GM19351 (cell line): ENCODE results near the gene SOD2.
"Not testable (repeated sequence)": the region's sequence is repeated elsewhere in the genome, so short reads cannot be mapped to it uniquely, and the experiment has no call there.

ENCODE experiments used
- ATAC-seq: cut with Tn5 transposase; IDR thresholded peaks from one replicate; pipeline ENCODE4 v1.9.1; 2021; ENCODE audit warnings: mild to moderate bottlenecking, moderate library complexity; ENCODE audit not compliant: unreplicated experiment

SOD2 gene

DNA sequence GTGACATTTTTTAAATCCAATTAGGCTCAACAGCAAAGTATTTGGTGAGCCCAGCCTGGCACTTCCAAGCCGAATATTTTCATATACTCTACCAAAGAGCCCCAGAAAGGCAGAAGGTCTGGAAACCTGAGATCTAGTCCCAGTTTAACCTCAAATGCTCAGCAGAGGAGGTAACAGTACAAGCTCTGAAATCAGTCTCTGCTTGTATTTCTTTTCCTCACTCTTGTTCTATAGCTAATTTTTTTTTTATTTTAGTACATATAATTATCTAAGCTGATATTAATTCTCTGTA, 9.1 kb downstream of the SOD2 start:
- no peak for ATAC-seq

DNA sequence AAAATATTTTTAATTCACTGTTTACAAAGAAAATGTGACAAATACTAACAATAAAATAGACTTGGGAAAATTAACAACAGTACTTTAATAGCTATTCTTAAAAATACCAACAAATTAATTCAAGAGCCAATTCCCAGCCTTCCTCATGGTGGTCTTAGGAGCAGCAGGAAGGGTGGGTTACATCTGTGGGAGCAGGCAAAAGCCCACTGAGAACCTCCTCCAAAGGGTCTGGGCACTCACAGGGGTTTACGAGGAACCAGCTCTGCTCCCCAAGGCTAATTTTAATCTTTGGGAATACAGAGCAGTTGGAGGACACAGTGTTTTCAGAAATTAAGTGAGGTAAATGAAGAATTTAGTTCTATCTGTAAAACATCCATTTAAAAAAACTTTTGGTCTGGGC, 10.2 kb downstream of the SOD2 start:
- ATAC-seq, result no peak

DNA sequence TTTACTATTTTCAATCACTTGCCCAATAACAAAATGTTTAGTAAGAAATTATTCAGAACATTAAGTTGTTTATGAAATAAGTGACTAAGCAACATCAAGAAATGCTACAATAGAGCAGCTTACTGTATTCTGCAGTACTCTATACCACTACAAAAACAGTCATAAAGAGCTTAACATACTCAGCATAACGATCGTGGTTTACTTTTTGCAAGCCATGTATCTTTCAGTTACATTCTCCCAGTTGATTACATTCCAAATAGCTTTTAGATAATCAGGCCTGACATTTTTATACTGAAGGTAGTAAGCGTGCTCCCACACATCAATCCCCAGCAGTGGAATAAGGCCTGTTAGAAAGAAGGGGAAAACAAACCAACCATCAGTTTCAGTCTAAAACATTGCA, 10.7 kb downstream of the SOD2 start:
- ATAC-seq, result no peak

DNA sequence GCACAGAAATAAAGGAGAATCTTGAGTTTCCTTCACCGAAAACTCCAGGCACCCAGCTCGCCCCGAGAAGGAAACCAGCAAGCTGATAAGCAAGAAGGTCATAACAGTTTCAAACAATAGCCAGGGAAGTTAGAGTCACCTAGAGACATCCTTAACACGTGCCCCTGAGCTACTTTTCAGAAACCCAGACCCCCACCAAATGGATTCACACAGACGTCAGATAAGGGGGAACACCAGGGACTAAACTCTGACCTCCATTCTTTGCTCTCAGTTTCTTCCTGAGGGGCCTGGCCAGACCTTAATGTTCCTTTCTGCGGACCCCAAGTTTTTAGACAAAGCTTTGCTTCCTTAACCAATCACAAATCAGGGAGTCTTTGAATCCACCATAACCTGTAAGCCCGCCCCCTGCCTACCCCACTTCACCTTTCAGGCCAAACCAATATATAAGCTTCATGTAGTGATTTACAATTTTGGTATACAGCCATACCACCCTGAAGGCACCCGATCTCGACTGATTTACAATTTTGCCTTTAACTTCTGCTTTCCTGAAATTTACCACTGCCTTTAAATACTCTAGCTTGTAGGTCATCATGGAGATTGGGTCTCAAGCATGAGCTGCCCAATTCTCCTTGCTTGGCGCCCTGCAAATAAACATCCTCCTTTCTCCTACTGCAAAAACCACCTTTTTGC, 11.7 kb downstream of the SOD2 start:
- ATAC-seq, result no peak

DNA sequence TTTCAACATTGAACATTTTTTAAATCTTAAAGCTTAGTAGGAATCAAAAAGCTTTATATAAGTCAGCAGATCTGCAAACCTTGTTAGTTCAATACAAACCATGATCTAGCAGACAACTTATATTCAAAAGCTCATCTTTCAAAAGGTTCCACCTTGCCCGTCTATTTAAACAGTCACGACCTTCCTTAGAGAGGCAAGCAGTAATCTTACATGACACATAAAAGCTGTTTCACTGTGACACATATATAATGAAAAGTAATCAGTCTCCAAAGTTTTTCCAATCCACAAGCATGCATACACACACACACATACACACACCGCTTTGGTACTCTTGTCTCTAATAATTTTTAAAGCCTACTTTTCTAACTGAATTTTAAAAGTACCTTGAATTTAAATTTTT, 12.9 kb downstream of the SOD2 start:
- no peak for ATAC-seq

DNA sequence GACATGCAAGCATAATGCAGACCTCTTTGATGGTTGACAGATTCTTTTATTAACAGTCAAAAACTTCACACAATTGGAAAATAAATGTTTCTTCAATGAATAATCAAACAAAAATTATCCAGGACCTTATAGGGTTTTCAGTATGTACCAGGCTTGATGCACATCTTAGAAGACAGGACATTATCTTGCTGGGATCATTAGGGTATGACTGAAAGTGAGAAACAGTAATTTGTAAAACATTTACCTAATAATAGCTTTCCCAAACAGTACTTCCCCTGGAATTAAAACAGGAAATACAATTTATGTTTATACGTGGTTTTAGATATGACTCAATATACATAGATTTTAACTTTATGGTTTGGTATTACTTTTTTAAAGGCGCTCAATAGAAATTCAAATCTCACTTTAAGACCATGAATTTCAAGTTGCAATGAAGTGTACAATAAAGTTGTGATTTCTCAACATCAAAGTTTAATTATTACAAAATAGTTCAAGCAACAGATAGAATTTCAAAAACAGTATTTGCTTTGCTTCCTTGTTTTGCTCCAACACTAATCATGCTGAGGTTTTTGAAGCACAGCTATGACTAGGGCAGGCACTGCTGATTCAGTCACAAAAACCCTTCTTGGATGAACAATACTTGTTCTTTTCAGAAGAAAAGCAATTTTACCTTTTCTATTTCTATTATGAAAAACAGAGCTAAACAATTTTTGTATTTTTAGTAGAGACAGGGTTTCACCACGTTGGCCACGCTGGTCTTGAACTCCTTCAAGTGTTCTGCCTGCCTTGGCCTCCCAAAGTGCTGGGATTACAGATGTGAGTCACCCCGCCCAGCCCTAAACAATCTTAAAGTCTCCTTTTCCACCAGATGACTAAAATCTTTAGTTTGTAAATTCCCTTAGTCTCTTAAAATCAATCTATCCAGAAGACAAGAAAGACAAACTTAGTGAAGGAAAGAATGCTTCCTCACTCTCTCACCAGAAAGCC, 13.7 kb downstream of the SOD2 start:
- no peak for ATAC-seq

DNA sequence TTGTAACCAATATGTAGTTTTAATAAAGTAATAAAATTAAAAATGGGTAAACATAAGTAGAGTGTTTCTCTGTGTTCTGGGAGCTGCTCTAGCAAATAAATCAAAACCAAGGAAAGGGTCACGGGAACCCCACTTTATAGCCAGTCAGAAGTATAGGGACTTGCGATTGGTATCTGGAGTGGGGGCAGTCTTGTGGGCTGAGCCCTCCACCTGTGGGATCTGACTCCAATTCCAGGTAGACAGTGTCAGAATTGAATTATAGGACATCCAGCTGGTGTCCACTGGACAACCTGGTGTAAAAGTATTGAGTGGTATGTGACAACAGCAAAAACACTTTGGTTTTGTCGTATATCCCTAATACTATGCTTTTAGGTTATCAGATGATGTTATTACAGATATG, 14.5 kb downstream of the SOD2 start:
- ATAC-seq, result no peak

DNA sequence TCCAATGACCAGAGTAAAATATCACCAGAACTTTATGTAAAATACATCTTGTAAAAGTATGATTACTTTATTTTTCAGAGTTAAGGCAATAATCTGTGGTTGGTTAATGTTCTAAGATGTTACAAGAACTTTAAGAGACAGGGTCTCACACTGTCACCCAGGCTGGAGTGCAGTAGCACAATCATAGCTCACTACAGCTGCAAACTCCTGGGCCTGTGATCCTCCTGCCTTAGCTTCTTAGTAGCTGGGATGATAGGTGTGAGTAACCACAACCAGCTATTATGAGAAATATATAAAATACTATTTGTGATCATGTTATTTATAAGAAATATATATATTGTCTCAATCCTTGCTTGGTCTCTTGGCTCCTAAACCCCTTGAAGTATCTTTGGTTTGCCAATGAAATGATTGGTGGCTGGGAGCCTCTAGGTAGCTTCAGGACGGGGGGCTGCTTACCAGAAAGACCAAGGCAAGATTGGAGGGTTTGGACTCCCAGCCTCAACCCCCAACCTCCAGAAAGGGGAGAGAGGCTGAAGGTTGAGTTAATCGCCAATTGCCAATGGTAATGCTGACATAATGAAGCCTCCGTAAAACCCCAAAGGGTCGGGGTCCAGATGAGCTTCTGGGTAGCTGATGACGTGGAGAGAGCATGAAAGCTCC, 15.4 kb downstream of the SOD2 start:
- no peak for ATAC-seq

DNA sequence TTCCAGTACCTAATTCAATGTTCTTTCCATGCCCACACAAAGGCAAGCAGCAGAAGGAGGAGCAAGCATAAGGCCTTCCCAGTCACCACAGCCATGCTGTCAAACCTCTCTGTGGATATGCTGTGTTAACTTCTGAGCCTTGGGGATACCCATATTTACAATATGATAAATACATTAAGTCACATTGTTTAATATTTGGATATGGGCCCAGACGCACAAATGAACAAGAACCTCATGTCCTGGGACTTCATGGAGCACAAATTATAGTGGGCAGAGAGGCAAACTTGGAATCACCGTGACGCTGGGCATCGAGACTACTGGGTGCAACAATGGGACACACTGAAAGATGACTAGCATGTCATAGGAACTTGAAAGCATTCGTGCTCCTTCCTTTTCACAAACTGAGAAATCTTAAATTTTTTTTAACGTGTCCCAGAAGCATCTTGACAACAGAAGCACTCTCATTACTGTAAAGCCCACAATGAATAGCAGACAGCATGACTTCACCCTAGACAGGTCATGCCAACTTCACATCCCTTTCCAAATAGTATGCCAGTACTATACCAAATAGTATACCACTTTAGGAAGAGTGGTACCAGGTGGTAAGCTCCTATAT, 16.0 kb downstream of the SOD2 start:
- ATAC-seq, result no peak

DNA sequence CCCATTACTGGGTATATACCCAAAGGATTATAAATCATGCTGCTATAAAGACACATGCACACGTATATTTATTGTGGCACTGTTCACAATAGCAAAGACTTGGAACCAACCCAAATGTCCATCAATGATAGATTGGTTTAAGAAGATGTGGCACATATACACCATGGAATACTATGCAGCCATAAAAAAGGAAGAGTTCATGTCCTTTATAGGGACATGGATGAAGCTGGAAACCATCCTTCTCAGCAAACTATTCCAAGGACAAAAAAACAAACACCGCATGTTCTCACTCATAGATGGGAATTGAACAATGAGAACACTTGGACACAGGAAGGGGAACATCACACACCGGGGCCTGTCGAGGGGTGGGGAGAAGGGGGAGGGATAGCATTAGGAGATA, 16.8 kb downstream of the SOD2 start:
- not testable (repeated sequence) for ATAC-seq

DNA sequence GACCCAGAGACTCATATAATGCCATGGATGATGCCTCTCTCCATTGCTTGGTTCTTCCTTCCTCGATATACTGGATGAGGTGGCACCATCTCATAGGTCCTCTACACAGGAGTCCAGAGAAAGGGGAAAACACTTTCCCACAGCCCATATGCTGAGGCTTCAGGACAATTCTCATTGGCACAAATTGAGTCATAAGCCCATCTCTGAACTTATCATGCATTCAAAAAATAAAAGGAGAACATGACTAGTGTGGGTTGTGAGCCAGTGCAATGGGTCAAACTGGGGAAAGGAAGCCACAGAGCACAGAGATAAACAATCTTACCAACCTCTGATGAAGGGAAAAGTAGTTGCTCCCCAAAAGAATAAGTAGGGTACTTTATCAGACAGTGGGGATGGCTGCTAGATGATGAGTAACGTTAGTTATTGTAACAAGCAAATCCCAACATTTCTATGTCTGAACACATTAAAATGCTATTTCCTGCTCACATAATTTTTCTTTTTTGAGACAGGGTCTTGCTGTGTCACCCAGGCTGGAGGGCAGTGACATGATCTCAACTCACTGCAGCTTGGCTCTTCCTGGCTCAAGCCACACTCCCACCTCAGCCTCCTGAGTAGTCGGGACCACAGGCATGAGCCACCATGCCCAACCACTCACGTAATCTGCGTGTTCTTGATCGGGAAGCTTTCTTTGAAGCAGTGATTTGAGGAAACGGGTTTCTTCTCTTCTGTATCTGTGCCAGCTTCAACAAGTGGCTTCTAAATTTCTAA, 27.0 kb downstream of the SOD2 start:
- ATAC-seq, result no peak

DNA sequence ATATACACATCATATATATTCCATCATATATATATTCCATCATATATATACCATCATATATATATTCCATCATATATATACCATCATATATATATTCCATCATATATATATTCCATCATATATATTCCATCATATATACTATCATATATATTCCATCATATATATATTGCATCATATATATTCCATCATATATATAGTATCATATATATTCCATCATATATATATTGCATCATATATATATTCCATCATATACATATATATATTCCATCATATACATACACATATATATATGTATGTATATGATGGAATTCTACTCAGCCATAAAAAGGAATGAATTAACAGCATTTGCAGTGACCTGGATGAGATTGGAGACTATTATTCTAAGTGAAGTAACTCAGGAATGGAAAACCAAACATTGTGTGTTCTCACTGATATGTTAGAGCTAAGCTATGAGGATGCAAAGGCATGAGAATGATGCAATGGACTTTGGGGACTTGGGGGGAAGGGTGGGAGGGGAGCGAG, 29.6 kb downstream of the SOD2 start:
- ATAC-seq, result not testable (repeated sequence)

DNA sequence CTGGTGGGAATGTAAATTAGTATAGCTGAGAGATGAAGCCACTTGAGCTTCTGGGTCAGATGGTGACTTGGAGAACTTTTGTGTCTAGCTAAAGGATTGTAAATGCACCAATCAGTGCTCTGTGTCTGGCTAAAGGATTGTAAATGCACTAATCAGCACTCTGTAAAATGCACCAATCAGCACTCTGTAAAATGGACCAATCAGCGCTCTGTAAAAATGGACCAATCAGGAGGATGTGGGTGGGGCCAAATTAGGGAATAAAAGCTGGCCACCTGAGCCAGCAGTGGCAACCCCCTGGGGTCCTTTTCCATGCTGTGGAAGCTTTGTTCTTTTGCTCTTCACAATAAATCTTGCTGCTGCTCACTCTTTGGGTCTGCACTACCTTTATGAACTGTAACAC, 31.1 kb downstream of the SOD2 start:
- ATAC-seq, result not testable (repeated sequence)

DNA sequence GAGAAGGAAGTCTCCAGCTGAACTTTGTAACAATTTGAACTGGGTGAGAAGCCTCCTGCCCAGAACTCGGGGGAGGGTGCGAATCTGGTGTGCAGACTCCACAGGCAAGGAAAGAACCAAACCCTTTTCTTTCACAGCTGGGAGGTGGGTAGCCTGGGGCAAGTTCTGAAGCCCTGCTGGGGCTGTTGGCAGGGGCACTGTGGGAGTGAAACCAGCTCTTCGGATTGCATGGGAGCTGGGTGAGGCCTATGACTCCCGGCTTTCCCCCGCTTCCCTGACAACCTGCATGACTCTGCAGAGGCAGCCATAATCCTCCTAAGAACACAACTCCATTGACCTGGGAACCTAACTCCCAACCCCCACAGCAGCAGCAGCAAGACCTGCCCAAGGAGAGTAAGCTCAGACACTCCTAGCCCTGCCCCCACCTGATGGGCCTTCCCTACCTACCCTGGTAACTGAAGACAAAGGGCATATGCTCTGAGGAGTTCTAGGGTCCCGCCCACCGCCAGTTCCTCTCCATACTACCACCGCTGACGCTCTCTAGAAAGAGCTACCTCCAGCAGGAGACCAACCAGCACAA, 37.5 kb downstream of the SOD2 start:
- no peak for ATAC-seq

DNA sequence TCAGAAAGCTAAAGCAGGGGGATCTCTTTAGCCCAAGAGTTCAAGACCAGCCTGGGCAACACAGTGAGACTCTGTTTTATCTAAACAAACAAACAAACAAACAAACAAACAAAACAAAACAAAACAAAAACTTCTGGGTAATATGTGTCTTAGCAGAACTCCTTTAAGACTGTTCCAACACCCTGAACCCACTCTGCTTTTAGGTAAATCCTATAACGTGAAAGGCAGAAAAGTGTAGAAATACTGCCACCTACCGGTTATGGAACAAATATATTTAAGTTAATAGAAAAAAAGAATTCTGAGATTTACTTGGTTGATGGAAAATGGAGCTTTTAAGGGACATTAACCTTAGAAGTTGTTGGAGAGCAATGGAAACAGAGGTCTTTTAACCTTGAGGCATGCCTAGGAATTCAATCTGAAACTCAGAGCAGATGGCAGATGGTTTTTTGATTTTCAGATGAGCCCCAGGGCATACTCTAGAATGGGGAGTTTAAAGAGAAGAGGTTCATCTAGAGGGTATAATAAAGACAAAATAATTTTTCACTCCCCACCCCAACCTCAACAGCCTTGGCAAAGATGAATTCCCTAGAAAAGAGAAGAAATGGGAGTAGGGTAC, 38.5 kb downstream of the SOD2 start:
- no peak for ATAC-seq

DNA sequence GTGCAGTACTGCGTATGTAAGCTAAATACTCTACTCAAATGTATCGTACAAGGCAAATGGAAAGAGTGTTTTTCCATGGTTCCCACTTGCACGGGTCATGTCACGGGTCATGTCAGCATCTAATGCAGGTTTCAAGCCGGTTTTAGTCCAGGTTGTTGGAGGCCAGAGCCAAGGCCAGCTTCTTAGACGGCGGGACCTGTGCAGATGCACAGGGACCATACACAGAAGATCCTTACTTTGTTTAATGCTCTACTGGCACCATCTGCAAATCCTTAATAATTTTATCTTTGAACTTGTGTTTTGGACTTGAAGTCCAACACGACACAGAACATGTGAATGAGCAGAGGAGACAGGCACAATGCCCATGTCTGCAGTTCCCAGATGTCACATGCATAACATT, 42.7 kb downstream of the SOD2 start:
- no peak for ATAC-seq

DNA sequence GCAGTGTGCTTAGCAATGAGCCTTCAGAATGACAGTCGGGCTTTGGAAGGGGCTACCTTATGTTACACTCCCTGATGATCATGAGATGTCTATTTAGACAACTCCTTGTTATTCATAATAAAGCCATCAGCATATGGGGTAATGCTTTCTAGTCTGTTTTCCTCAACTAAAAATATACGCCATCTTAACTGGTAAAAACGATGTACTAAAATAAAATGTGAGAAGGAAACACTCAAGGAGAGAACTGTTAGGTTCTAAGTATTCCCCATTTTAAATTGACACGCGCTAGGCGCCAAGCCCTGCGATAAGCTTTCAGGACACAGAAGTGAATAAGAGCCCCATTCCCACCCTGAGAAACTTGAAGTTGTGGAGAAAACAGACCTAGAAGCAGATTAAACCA, 43.6 kb downstream of the SOD2 start:
- no peak for ATAC-seq

DNA sequence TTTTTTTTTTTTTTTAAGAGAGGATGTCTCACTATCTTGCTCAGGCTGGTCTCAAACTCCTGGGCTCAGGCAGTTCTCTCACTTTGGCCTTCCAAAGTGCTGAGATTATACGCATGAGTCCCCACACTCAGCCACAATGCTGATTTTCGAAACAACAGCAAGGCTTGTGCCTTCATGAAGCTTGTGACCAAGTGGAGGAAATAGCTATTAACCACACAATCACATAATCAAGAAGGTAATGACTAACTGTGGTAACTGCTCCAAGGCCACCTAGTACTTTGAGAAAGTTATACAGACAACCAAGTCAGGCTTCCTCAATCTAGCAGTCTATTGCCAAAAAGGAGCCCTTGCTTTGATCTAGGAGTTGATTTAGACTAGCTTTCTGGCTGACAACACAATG, 46.3 kb downstream of the SOD2 start:
- peak; percentile 94 for ATAC-seq

DNA sequence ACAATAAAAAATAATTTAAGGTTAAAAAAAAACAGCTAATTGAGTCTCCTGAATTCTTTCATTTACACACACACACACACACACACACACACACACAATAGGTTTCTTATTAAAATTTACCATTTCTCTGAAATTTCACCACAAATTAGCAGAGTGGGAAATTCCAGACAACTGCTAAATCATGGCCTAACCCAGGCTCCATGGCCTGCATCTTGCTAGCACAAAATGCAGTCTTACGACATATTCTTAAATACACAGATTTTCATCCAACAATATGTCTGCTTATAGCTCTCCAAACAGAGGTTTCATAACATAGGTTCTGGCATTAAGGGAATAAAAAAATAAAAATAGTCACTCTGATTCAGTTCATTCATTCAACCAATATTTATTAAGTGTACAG, 46.9 kb downstream of the SOD2 start:
- ATAC-seq, result no peak

DNA sequence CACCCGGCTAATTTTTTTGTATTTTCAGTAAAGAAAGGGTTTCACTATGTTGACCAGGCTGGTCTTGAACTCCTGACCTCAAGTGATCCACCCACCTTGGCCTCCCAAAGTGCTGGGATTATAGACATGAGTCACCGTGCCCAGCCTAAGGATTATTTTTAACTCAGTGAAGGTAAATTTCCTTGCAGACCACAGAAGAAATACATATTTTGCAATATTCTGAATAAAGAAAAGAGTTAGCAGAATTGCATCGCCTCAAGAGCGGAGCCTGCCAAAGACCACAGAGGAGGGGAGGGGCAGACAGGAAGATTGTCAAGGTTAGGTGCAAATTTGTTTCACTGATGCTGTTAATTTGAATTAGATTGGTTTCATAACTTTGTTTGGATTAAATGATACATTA, 47.4 kb downstream of the SOD2 start:
- ATAC-seq, result no peak
